Pancreas (tissue), 10 donors: ENCODE results near the gene MARVELD1. TPM values are rescaled to one million over a fixed set of nuclear protein-coding genes. Genes with fewer than 3 reads are reported as not detected.
A peak's percentile ranks its signal among the peaks of the same experiment; 100 is the strongest.

Experiments
- ATAC-seq, 4 donors: fragments of 200-7000 bp; cut with Tn5 transposase; one replicate each; pipeline versions ENCODE4 v1.8.0 to v1.9.1; 2020; ENCODE audit warnings: mild to moderate bottlenecking in 4 of 4, moderate library complexity in 4 of 4
- DNase-seq, 6 donors: peaks; one replicate each; pipeline ENCODE4 v3.0.0-alpha.2; 2020
- FAIRE-seq: peaks from 2 replicates; lab custom pipeline; 2012; peaks lifted over from hg19 to GRCh38; lab: Jason Lieb, UNC
- H3K27ac ChIP-seq, 4 donors: fragments of 200-600 bp; sonication (generic); 1 replicate in 3 of 4; 2 replicates in 1 of 4; pipeline versions ENCODE4 v1.5.0 to v1.8.0; 2020
- H3K27me3 ChIP-seq, 4 donors: fragments of 200-600 bp; one replicate each; pipeline ENCODE4 v1.8.0; 2021
- H3K36me3 ChIP-seq, 3 donors: fragments of 200-600 bp; sonication (generic) in 1 of 3; one replicate each; pipeline versions ENCODE4 v1.5.0 to v1.8.0; 2020 to 2021
- H3K4me1 ChIP-seq, 3 donors: fragments of 200-600 bp; one replicate each; pipeline ENCODE4 v1.8.0; 2021
- H3K4me3 ChIP-seq, 4 donors: fragments of 200-600 bp; sonication (generic) in 2 of 4; one replicate each; pipeline versions ENCODE4 v1.5.0 to v1.8.0; 2020 to 2021
- H3K9me3 ChIP-seq, 4 donors: fragments of 200-600 bp; one replicate each; pipeline ENCODE4 v1.8.0; 2021
- CTCF ChIP-seq, 4 donors: fragments of 200-600 bp; sonication (generic) in 3 of 4; IDR thresholded peaks; one replicate each; pipeline versions ENCODE4 v1.5.0 to v1.8.0; 2021; ENCODE audit warnings: antibody characterized with exemption in 4 of 4
- WGBS, 2 donors: extraction: QIAGEN DNeasy Blood & Tissue Kit; methylation state at CpG; one replicate each; pipeline ENCODE4 v1.1.7; 2013; 5-methylcytosine and 5-hydroxymethylcytosine counted together
- intact Hi-C, 3 donors: fragments of 100-400 bp; cut with DNase I; formaldehyde crosslinking; loops; one replicate each; pipeline versions ENCODE4 v1.11.1 to v1.14.2; 2022
- polyA plus RNA-seq, 2 donors: library from polyadenylated mRNA; stranded (reverse); fragments of 200-250 nt; gene quantifications; one replicate each; pipeline ENCODE4 v1.2.3, GENCODE V29; 2013
- total RNA-seq, 6 donors: library from RNA; stranded (reverse); fragmentation: NEBNext Ultra II Directional in 4 of 6; extraction: Animal tissue kit (Norgen Biotek cat#: 25700) in 4 of 6; gene quantifications; one replicate each; pipeline versions ENCODE4 v1.2.1 to v1.2.4, GENCODE V29; 2021 to 2023
- donor health status: healthy with polysubstance abuse.
- donor health status: DM: no; HTN: no; CAD: no; lungs with moderate emphysema.
- donor health status: DM: no; HTN: no; CAD: no.
- donor health status: control.
- donor health status: control.
- donor health status: Bipolar disorder and iron deficiency.
- donor health status: DM: yes; HTN: yes; CAD: no.
- donor health status: DM: no; HTN: no; CAD: no.
- donor health status: DM: no; HTN: no; CAD: no.
- donor health status: DM: yes; HTN: yes; CAD: no.

Gene MARVELD1
- total and polyA plus RNA-seq, 8 donors, result 1.8 to 11.8 (median 4.2) TPM

GRCh38 chr10:97686301-97686961 is 27.1 kb upstream of the MARVELD1 start:
- no peaks in the 10 kb centered on the region for H3K36me3 ChIP-seq
- WGBS, 2 donors, result 5 to 7% methylated on average over 14 of the region's 14 CpGs
- no peaks in the 10 kb centered on the region for H3K9me3 ChIP-seq
- intact Hi-C loops, result loop anchor here in 1 of 3 donors (10.0 kb wide), 1 partner anchor 48 kb away; the partner anchor contains the start of gene ZFYVE27
- H3K4me1 ChIP-seq, result peaks cover 15 to 43% (median 19%) of the 10 kb centered on the region in 3 donors
- TF ChIP-seq CTCF (IDR thresholded peaks at IDR 0.05), result no peak
- peak overlapping the region; percentile 69 to 87 (median 82) for H3K27ac ChIP-seq
- ATAC-seq, result peak; percentile 6 to 22 (median 12)
- H3K27me3 ChIP-seq, result no peaks in the 10 kb centered on the region
- FAIRE-seq, result no peak
- DNase-seq, result no peak
- H3K4me3 ChIP-seq, result peak overlapping the region; percentile 39 to 71 (median 52)

DNA sequence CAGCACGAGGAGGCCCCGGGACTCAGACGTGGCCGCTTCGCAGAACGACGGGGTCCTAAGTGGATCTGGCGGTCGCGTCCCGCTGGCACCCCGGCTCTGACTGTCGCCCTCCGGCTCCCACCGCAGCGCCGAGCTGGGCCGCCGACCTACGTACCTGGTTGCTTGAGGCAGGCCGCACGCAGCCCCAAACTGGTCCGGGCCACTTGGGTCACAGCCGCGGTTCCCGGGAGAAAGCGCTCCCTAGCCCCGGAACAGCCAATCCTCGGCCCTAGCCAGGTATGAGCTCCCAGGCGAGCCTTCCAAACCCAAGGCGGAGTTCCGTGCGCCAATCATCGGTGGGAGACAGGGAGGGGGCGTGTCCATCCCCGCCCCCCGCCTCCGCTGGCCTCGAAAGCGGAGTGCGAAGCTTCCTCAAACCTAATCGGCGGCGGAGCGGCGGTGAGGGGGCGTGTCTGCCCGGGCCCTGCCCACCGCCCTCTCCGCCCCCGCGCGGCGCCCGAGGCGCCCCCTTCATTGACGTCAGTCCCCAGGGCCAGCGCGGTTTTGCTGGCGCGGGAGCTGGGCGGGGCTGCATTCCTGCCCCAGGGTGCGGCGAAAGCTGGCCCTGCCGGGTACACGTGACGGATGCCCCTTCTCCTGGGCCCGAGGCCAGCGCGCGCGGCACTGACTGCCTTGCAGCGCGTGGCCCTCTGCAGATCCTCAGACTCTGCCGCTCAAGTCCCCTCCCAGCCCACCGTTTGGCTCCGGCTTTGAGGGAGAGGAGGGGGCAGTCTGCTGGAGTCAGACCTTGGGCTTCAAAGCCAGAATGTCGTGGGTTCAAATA is 26.4 kb upstream of the MARVELD1 start, which contains the start of gene AVPI1:
TSS of gene AVPI1 (minus strand) at position 280 of the 823 bp plus-strand sequence. CDS start 7,336 bp downstream, outside the sequence.
- Histone ChIP-seq H3K36me3 (no peaks in the 10 kb centered on the region), H3K4me1 (peaks cover 15 to 43% (median 19%) of the 10 kb centered on the region in 3 donors), H3K27ac (peak within 1 kb of the TSS; percentile 69 to 87 (median 82)), H3K27me3 (no peaks in the 10 kb centered on the region), H3K4me3 (peak within 1 kb of the TSS; percentile 39 to 71 (median 52)), H3K9me3 (no peaks in the 10 kb centered on the region)
- WGBS, 2 donors, result 0 to 1% methylated on average over 72 to 78 of the region's 78 CpGs
- FAIRE-seq (no peak), DNase-seq (peak; percentile 97 to 99 (median 98)), ATAC-seq (peak; percentile 88 to 94 (median 92))
- TF ChIP-seq CTCF (IDR thresholded peaks at IDR 0.05), result no peak
- intact Hi-C loops, result loop anchor here in 1 of 3 donors (10.0 kb wide), 1 partner anchor 48 kb away; the partner anchor contains the start of gene ZFYVE27

DNA sequence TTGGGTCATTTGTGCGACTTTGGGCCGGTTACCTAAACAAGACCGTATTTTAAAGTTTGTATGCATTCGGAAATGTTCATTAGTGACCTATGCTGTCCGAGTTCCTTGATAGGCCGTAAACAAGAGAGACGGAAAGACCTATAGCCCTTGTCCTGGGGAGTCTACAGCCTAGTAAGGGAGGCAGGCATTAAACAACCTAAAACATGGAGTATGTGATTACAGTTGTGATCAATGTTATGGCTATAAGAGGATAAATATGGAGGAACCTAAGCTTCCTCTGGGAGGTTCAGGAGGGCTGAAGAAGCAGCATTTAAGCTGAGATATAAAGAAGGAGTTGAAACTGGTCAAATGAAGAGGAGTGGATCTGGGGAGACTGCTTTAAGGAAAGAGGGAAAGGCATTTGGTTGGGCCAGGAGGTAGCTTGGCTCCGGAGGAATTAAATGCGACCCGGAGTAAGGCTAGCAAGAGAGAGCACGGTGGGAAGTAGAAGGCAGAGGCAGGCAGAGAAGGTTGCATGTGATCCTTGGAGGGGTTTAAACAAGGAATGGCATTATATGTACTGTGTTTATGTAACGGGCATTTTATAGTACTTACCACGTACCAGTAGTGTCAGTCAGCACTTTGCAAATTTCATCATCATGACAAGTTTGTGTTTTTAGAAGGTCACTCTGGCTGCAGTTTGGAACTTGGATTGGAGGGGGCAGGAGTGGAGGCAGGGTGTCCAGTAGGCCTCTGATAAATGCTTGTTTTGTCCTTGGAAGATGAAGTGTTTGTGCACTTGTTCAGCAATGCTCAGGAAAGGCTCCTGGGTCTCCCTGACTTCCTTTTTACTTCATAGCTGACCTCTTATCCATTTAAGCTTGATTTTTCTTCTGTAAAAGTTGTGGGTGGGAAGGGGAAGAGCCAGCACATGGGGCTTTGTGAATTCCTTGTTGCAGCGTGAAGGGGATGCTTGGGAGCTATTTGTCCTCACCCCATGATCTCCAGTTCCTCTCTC is 25.4 kb upstream of the MARVELD1 start:
- peaks cover 15 to 43% (median 19%) of the 10 kb centered on the region in 3 donors for H3K4me1 ChIP-seq
- no peaks in the 10 kb centered on the region for H3K27me3 ChIP-seq
- intact Hi-C loops, result loop anchor here in 1 of 3 donors (10.0 kb wide), 1 partner anchor 47 kb away; the partner anchor contains the start of gene ZFYVE27
- no peak for DNase-seq
- peak overlapping the region in 2 of 4 donors; percentile 59 to 71 for H3K4me3 ChIP-seq
- H3K36me3 ChIP-seq, result no peaks in the 10 kb centered on the region
- WGBS, 2 donors, result 37 to 44% methylated on average over 14 of the region's 14 CpGs
- no peak for ATAC-seq
- TF ChIP-seq CTCF (IDR thresholded peaks at IDR 0.05), result no peak
- no peaks in the 10 kb centered on the region for H3K9me3 ChIP-seq
- FAIRE-seq, result no peak
- H3K27ac ChIP-seq, result peak overlapping the region; percentile 69 to 87 (median 82)

DNA sequence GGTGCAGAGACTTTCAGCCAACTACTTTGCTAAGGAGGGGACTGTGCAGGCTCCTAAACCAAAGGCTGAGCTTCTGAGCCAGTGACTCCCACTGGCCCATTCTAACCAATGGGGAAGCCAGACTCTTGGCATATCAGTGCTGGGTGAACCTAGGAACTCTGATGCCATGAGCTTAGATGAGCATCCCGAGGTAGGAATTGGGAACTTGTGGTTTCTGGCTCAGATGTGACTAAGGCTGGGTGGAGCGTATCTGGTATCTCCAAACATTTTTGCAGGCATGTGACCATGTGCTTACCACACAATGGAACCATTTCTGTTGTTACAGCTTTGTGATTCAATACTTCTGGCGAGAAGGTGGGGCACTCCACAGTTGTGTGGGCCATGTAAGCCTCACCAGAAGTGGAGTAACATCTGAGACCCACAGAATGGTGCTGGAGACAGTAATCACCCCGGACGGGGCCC is 23.9 kb upstream of the MARVELD1 start:
- Histone ChIP-seq H3K36me3 (no peaks in the 10 kb centered on the region), H3K9me3 (no peaks in the 10 kb centered on the region), H3K4me1 (peaks cover 12 to 30% (median 13%) of the 10 kb centered on the region in 3 donors), H3K4me3 (no peak overlapping the region), H3K27me3 (no peaks in the 10 kb centered on the region), H3K27ac (no peak overlapping the region)
- DNase-seq (no peak), ATAC-seq (no peak), FAIRE-seq (no peak)
- TF ChIP-seq CTCF (IDR thresholded peaks at IDR 0.05), result no peak
- intact Hi-C loops, result loop anchor here in 1 of 3 donors (10.0 kb wide), 1 partner anchor 45 kb away; the partner anchor contains the start of gene ZFYVE27
- 84 to 92% methylated on average over 5 of the region's 5 CpGs for WGBS, 2 donors
